Hindlimb muscle (tissue), 1 donor: ENCODE measurements around the gene WBP2NL. TPM values are rescaled to one million over a fixed set of nuclear protein-coding genes. Genes with fewer than 3 reads are reported as not detected.
"Not testable (repeated sequence)": the region's sequence is repeated elsewhere in the genome, so short reads cannot be mapped to it uniquely, and the experiment has no call there.

Experiments used
- DNase-seq: peaks from one replicate; pipeline ENCODE4 v3.0.0-alpha.2; 2013
- polyA plus RNA-seq: library from polyadenylated mRNA; unstranded; fragments of 120-200 nt; gene quantifications from one replicate; pipeline ENCODE4 v1.2.1, GENCODE V29; 2013; ENCODE audit not compliant: insufficient read length

WBP2NL gene
- polyA plus RNA-seq, 1 donor, result 1.1 TPM

GRCh38 chr22:42035256-42035655, 36.7 kb downstream of the WBP2NL start:
- DNase-seq, result no peak

- no peak for DNase-seq
These were observed 40.7 kb downstream of the WBP2NL start for GRCh38 chr22:42039271-42039670.

GRCh38 chr22:42041784-42042183, 43.2 kb downstream of the WBP2NL start:
- no peak for DNase-seq

GRCh38 chr22:42050641-42051180, 52.1 kb downstream of the WBP2NL start:
- DNase-seq, result no peak

- no peak for DNase-seq
These were observed 54.2 kb downstream of the WBP2NL start for GRCh38 chr22:42052765-42053164.

- no peak for DNase-seq
These were observed 58.3 kb downstream of the WBP2NL start for GRCh38 chr22:42056757-42057511.

- DNase-seq, result no peak
These were observed 61.9 kb downstream of the WBP2NL start for GRCh38 chr22:42060489-42060888.

- DNase-seq, result no peak
These were observed 62.5 kb downstream of the WBP2NL start for GRCh38 chr22:42061041-42061440.

- no peak for DNase-seq
These were observed 64.0 kb downstream of the WBP2NL start for GRCh38 chr22:42062506-42063170.

GRCh38 chr22:42064629-42065028, 66.0 kb downstream of the WBP2NL start:
- no peak for DNase-seq

- no peak for DNase-seq
These were observed 67.0 kb downstream of the WBP2NL start for GRCh38 chr22:42065438-42066125.

GRCh38 chr22:42066126-42066761, 67.7 kb downstream of the WBP2NL start:
- DNase-seq, result no peak

GRCh38 chr22:42066937-42067336, 68.3 kb downstream of the WBP2NL start:
- no peak for DNase-seq

GRCh38 chr22:42067671-42068251, 69.2 kb downstream of the WBP2NL start:
- no peak for DNase-seq

- no peak for DNase-seq
These were observed 69.7 kb downstream of the WBP2NL start for GRCh38 chr22:42068291-42068690.

- DNase-seq, result no peak
These were observed 71.4 kb downstream of the WBP2NL start for GRCh38 chr22:42069801-42070516.

- DNase-seq, result peak; percentile 97
These were observed 72.2 kb downstream of the WBP2NL start, which contains the start of gene NAGA for GRCh38 chr22:42070517-42071422. NAGA (minus strand) TSS chr22:42070812; CDS start chr22:42070297, 515 bp downstream.

GRCh38 chr22:42071508-42071907, 72.9 kb downstream of the WBP2NL start:
- not testable (repeated sequence) for DNase-seq

GRCh38 chr22:42072606-42073330, 74.2 kb downstream of the WBP2NL start:
- no peak for DNase-seq

GRCh38 chr22:42073621-42074041, 75.0 kb downstream of the WBP2NL start:
- no peak for DNase-seq
